HepG2 (cell line): ENCODE data around the gene SLC22A23. TPM values are rescaled to one million over a fixed set of nuclear protein-coding genes. Genes with fewer than 3 reads are reported as not detected.

Experiments
- ELF4 ChIP-seq: sonication (generic); formaldehyde crosslinking; IDR thresholded peaks from 2 replicates; pipeline ENCODE4 v1.5.0; 2020; ENCODE audit warnings: missing genetic modification reagents, mild to moderate bottlenecking, moderate library complexity, borderline replicate concordance
- FOXK1 ChIP-seq: sonication (generic); formaldehyde crosslinking; IDR thresholded peaks from 2 replicates; pipeline ENCODE4 v1.4.0; 2020; ENCODE audit warnings: low read depth, missing genetic modification reagents, borderline replicate concordance
- HHEX ChIP-seq: IDR thresholded peaks from 2 replicates; pipeline ENCODE4 v1.6.1; 2016; ENCODE audit warnings: control low read depth
- KDM3A ChIP-seq: IDR thresholded peaks from 2 replicates; pipeline ENCODE4 v1.6.1; 2018; ENCODE audit warnings: low read depth, missing compliant biosample characterization
- MAF1 ChIP-seq: sonication (generic); formaldehyde crosslinking; IDR thresholded peaks from 2 replicates; pipeline ENCODE4 v1.5.0; 2020; ENCODE audit warnings: missing genetic modification reagents, borderline replicate concordance
- POLR2G ChIP-seq: fragments of 200-400 bp; formaldehyde crosslinking; IDR thresholded peaks from 2 replicates; pipeline ENCODE4 v1.6.1; 2018; ENCODE audit warnings: mild to moderate bottlenecking, low read depth, low read length, moderate library complexity
- RFX5 ChIP-seq: IDR thresholded peaks from 2 replicates; pipeline ENCODE4 v1.6.1; 2011; ENCODE audit warnings: low read depth, low read length, improper control_type of control experiment
- SMAD3 ChIP-seq: sonication (generic); formaldehyde crosslinking; IDR thresholded peaks from 2 replicates; pipeline ENCODE4 v1.4.0; 2020; ENCODE audit warnings: missing genetic modification reagents
- SRSF4 ChIP-seq: fragments of 200-400 bp; formaldehyde crosslinking; IDR thresholded peaks from one replicate; pipeline ENCODE4 v1.6.1; 2018; ENCODE audit warnings: mild to moderate bottlenecking, low read depth, low read length, moderate library complexity; ENCODE audit not compliant: poor library complexity, severe bottlenecking
- ZNF446 ChIP-seq: sonication (generic); formaldehyde crosslinking; IDR thresholded peaks from 2 replicates; pipeline ENCODE4 v1.5.0; 2020; ENCODE audit warnings: mild to moderate bottlenecking, missing genetic modification reagents
- ZNF75D ChIP-seq: sonication (generic); formaldehyde crosslinking; IDR thresholded peaks from 2 replicates; pipeline ENCODE4 v1.8.1; 2023; ENCODE audit warnings: missing genetic modification reagents, mild to moderate bottlenecking, borderline replicate concordance
- ZNF850 ChIP-seq: sonication (generic); formaldehyde crosslinking; conservative IDR thresholded peaks from 2 replicates; pipeline ENCODE4 v1.9.0; 2021; ENCODE audit warnings: mild to moderate bottlenecking, missing genetic modification reagents
- polyA plus RNA-seq, 8 experiments: library from polyadenylated mRNA; depleted of rRNA in 3 of 8; stranded (reverse) in 7 of 8; unstranded in 1 of 8; fragments of >200 nt; fragmentation: Illumina TruSeq in 4 of 8; extraction: Trizol in 4 of 8; gene quantifications; 2 replicates each; pipeline versions ENCODE4 v1.2.1 to v1.2.3, GENCODE V29; 2011 to 2016; ENCODE audit warnings: low read depth in 4 of 8, missing spikeins in 1 of 8, mixed read lengths in 1 of 8; ENCODE audit not compliant: insufficient read depth in 1 of 8
- total RNA-seq, 5 experiments: library from RNA; depleted of rRNA; stranded (reverse); fragments of >200 nt; fragmentation: Illumina TruSeq; extraction: Trizol; gene quantifications; 2 replicates each; pipeline ENCODE4 v1.2.3, GENCODE V29; 2016; ENCODE audit warnings: low read depth in 1 of 5
- TF ChIP-seq, protein P1 (sequence below): sonication (generic); formaldehyde crosslinking; IDR thresholded peaks from 2 replicates; pipeline ENCODE4 v1.8.1; 2022; ENCODE audit warnings: low read depth, mild to moderate bottlenecking, missing genetic modification reagents
- TF ChIP-seq, protein P2 (sequence below): sonication (generic); formaldehyde crosslinking; IDR thresholded peaks from 2 replicates; pipeline ENCODE4 v1.8.1; 2022; ENCODE audit warnings: mild to moderate bottlenecking, missing genetic modification reagents
- TF ChIP-seq, protein P3 (sequence below): sonication (generic); formaldehyde crosslinking; IDR thresholded peaks from 2 replicates; pipeline ENCODE4; 2020; ENCODE audit warnings: missing genetic modification reagents, mild to moderate bottlenecking, borderline replicate concordance
- TF ChIP-seq, protein P4 (sequence below): sonication (generic); formaldehyde crosslinking; IDR thresholded peaks from 2 replicates; pipeline ENCODE4 v1.9.0; 2021; ENCODE audit warnings: missing genetic modification reagents, mild to moderate bottlenecking, borderline replicate concordance
- TF ChIP-seq, protein P5 (sequence below): sonication (generic); formaldehyde crosslinking; IDR thresholded peaks from 2 replicates; pipeline ENCODE4 v1.5.1; 2020; ENCODE audit warnings: missing genetic modification reagents, mild to moderate bottlenecking, borderline replicate concordance

The SLC22A23 gene
- total and polyA plus RNA-seq, 2 of the 13 experiments (the other 11 are each of a cell fraction or from before 2014, with no cell fraction given), result 11.8 to 17.5 TPM

DNA sequence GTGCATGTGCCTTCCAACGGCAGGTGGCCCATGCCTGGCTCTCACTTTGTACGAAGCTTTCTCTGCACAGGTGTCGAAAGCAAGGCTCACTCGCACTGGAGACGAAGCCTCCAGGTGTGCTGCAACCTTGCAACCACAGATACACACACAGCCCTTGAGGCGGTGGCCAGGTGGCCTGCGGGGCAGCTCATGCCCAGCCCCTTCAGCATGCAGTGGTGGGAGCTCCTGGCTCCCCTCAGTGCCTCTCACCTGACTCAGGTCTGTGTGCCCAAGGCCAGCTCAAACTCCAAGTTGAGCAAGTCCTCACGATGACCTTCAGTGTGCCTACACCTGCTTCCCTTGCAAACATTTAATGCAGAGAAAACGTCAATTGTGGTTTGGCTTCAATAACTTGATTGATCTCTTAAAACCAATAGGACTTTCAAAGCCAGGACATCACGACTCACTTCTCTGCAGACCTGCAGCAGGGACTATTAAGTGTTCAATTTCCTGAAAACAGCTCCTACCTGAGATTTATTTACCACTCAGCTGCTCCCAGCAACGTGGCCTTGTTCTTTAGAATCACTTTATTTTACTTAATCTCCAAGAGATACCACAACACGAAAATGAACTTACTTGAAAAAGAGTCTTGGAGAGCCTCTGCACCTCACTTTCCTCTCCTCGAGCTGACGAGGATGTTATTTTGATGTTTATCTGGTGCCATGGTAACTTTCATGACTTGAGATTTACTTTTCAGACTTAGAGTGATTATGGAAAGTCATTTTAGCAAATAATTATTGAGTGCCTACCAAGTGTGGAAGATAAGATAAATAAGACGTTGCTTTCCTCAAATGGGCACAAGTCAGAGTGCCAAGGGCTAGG lies 86.3 kb downstream of the SLC22A23 start (continued):
- TF ChIP-seq ZNF446 (CRISPR knock-in tag) (no peak), ELF4 (CRISPR knock-in tag) (no peak; the same call in 1 of the 2 replicates), RFX5 (no peak), KDM3A (peak; percentile 79; the same call in 1 of the 2 replicates), HHEX (CRISPR knock-in tag) (peak; percentile 32; the same call in 1 of the 2 replicates), POLR2G (no peak), ZNF75D (CRISPR knock-in tag) (no peak), MAF1 (CRISPR knock-in tag) (no peak), SMAD3 (CRISPR knock-in tag) (peak; percentile 98), FOXK1 (CRISPR knock-in tag) (peak; percentile 60; the same call in 1 of the 2 replicates), SRSF4 (no peak), ZNF850 (CRISPR knock-in tag) (no peak)
- TF ChIP-seq, protein P1, sequence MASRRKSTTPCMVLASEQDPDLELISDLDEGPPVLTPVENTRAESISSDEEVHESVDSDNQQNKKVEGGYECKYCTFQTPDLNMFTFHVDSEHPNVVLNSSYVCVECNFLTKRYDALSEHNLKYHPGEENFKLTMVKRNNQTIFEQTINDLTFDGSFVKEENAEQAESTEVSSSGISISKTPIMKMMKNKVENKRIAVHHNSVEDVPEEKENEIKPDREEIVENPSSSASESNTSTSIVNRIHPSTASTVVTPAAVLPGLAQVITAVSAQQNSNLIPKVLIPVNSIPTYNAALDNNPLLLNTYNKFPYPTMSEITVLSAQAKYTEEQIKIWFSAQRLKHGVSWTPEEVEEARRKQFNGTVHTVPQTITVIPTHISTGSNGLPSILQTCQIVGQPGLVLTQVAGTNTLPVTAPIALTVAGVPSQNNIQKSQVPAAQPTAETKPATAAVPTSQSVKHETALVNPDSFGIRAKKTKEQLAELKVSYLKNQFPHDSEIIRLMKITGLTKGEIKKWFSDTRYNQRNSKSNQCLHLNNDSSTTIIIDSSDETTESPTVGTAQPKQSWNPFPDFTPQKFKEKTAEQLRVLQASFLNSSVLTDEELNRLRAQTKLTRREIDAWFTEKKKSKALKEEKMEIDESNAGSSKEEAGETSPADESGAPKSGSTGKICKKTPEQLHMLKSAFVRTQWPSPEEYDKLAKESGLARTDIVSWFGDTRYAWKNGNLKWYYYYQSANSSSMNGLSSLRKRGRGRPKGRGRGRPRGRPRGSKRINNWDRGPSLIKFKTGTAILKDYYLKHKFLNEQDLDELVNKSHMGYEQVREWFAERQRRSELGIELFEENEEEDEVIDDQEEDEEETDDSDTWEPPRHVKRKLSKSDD (CRISPR knock-in tag), result peak; percentile 90
- TF ChIP-seq, protein P2, sequence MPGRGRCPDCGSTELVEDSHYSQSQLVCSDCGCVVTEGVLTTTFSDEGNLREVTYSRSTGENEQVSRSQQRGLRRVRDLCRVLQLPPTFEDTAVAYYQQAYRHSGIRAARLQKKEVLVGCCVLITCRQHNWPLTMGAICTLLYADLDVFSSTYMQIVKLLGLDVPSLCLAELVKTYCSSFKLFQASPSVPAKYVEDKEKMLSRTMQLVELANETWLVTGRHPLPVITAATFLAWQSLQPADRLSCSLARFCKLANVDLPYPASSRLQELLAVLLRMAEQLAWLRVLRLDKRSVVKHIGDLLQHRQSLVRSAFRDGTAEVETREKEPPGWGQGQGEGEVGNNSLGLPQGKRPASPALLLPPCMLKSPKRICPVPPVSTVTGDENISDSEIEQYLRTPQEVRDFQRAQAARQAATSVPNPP (CRISPR knock-in tag), result peak; percentile 75; the same call in 1 of the 2 replicates
- TF ChIP-seq, protein P3, sequence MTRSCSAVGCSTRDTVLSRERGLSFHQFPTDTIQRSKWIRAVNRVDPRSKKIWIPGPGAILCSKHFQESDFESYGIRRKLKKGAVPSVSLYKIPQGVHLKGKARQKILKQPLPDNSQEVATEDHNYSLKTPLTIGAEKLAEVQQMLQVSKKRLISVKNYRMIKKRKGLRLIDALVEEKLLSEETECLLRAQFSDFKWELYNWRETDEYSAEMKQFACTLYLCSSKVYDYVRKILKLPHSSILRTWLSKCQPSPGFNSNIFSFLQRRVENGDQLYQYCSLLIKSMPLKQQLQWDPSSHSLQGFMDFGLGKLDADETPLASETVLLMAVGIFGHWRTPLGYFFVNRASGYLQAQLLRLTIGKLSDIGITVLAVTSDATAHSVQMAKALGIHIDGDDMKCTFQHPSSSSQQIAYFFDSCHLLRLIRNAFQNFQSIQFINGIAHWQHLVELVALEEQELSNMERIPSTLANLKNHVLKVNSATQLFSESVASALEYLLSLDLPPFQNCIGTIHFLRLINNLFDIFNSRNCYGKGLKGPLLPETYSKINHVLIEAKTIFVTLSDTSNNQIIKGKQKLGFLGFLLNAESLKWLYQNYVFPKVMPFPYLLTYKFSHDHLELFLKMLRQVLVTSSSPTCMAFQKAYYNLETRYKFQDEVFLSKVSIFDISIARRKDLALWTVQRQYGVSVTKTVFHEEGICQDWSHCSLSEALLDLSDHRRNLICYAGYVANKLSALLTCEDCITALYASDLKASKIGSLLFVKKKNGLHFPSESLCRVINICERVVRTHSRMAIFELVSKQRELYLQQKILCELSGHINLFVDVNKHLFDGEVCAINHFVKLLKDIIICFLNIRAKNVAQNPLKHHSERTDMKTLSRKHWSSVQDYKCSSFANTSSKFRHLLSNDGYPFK (CRISPR knock-in tag), result peak; percentile 64; the same call in 1 of the 2 replicates
- TF ChIP-seq, protein P4, sequence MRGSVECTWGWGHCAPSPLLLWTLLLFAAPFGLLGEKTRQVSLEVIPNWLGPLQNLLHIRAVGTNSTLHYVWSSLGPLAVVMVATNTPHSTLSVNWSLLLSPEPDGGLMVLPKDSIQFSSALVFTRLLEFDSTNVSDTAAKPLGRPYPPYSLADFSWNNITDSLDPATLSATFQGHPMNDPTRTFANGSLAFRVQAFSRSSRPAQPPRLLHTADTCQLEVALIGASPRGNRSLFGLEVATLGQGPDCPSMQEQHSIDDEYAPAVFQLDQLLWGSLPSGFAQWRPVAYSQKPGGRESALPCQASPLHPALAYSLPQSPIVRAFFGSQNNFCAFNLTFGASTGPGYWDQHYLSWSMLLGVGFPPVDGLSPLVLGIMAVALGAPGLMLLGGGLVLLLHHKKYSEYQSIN (CRISPR knock-in tag), result no peak
- TF ChIP-seq, protein P5, sequence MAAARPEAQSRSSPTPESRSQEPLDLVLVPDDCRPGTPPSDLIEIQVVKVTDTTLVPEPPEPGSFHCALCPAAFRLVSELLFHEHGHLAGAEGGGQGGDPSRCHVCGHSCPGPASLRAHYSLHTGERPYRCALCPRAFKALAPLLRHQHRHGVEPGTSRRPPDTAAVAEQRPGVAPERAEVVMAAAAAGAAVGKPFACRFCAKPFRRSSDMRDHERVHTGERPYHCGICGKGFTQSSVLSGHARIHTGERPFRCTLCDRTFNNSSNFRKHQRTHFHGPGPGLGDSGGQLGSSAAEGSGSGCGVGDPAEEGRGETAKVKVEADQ (CRISPR knock-in tag), result peak; percentile 48; the same call in 1 of the 2 replicates
